Lung (tissue), 12 donors: ENCODE measurements around the gene DAGLB. TPM values are rescaled to one million over a fixed set of nuclear protein-coding genes. Genes with fewer than 3 reads are reported as not detected.

ENCODE experiments used
- ATAC-seq: fragments of 200-7000 bp; cut with Tn5 transposase; one replicate; pipeline ENCODE4 v1.9.1; 2020; ENCODE audit warnings: moderate number of reproducible peaks; ENCODE audit not compliant: insufficient read depth, low FRiP score
- DNase-seq, 3 donors: peaks; one replicate each; pipeline ENCODE4 v3.0.0-alpha.2; 2013 to 2017
- H3K27ac ChIP-seq, 2 donors: one replicate each; pipeline ENCODE4 v1.5.1; 2013; ENCODE audit warnings: mild to moderate bottlenecking in 2 of 2, moderate library complexity in 2 of 2, control low read depth in 1 of 2, inconsistent platforms in 1 of 2, low read depth in 1 of 2, low read length in 1 of 2
- H3K27me3 ChIP-seq, 3 donors: one replicate each; pipeline ENCODE4 v1.5.1; 2013; ENCODE audit warnings: low read length in 2 of 3; ENCODE audit not compliant: control insufficient read depth in 3 of 3, insufficient read depth in 3 of 3
- H3K36me3 ChIP-seq, 4 donors: one replicate each; pipeline ENCODE4 v1.5.1; 2013; ENCODE audit warnings: low read length in 4 of 4, mild to moderate bottlenecking in 1 of 4, moderate library complexity in 1 of 4; ENCODE audit not compliant: control insufficient read depth in 4 of 4, insufficient read depth in 4 of 4
- H3K4me1 ChIP-seq, 5 donors: one replicate each; pipeline ENCODE4 v1.5.1; 2013; ENCODE audit warnings: low read length in 5 of 5, mild to moderate bottlenecking in 2 of 5, moderate library complexity in 1 of 5; ENCODE audit not compliant: control insufficient read depth in 5 of 5, insufficient read depth in 5 of 5
- H3K4me3 ChIP-seq: one replicate; pipeline ENCODE4 v1.5.1; 2013; ENCODE audit warnings: mild to moderate bottlenecking, control low read depth, moderate library complexity
- H3K9ac ChIP-seq, 2 donors: one replicate each; pipeline ENCODE4 v1.5.1; 2013; ENCODE audit warnings: low read length in 2 of 2, control low read depth in 1 of 2; ENCODE audit not compliant: insufficient read depth in 1 of 2
- H3K9me3 ChIP-seq, 4 donors: one replicate each; pipeline ENCODE4 v1.5.1; 2013; ENCODE audit warnings: low read length in 3 of 4, mild to moderate bottlenecking in 1 of 4, moderate library complexity in 1 of 4; ENCODE audit not compliant: control insufficient read depth in 4 of 4, insufficient read depth in 3 of 4
- CTCF ChIP-seq: IDR thresholded peaks from 2 replicates; pipeline ENCODE4 v1.5.1; 2012; ENCODE audit warnings: mild to moderate bottlenecking; ENCODE audit errors: control extremely low read depth, extremely low read depth
- WGBS, 2 donors: extraction: QIAGEN DNeasy Blood & Tissue Kit; methylation state at CpG; one replicate each; pipeline ENCODE4 v1.1.7; 2013; 5-methylcytosine and 5-hydroxymethylcytosine counted together
- polyA plus RNA-seq, 2 donors: library from polyadenylated mRNA; stranded (reverse); fragments of 200-250 nt; gene quantifications; one replicate each; pipeline ENCODE4 v1.2.1, GENCODE V29; 2013
- total RNA-seq, 2 donors: library from RNA; depleted of rRNA in 1 of 2; stranded (reverse); fragments of >200 nt in 1 of 2; gene quantifications; one replicate each; pipeline ENCODE4 v1.2.1, GENCODE V29; 2014 to 2021
- donor health status: control.
- donor health status: control.
- donor health status: Bipolar disorder and iron deficiency.
- donor health status: healthy.
- donor health status: DM: yes; HTN: yes; CAD: no.

The DAGLB gene
- total and polyA plus RNA-seq, 4 donors: 13.9 to 43.3 (median 19.4) TPM

- WGBS, 2 donors: 24 to 37% methylated on average over 1 of the region's 1 CpG
- no peak overlapping the region for H3K27ac ChIP-seq
- no peak overlapping the region for H3K4me3 ChIP-seq
- no peak for TF ChIP-seq CTCF
- H3K36me3 ChIP-seq: no peaks in the 10 kb centered on the region
- peaks cover 0 to 2% (median under 1%) of the 10 kb centered on the region in 5 donors for H3K4me1 ChIP-seq
- peaks cover 0 to 3% (median 0%) of the 10 kb centered on the region in 3 donors for H3K27me3 ChIP-seq
- H3K9ac ChIP-seq: no peak overlapping the region
- ATAC-seq (no peak), DNase-seq (no peak)
- peaks cover 0 to 4% (median 0%) of the 10 kb centered on the region in 4 donors for H3K9me3 ChIP-seq
Measured at GRCh38 chr7:6489612-6490011, 41.9 kb upstream of the DAGLB start.

GRCh38 chr7:6487184-6487545 lies 39.4 kb upstream of the DAGLB start:
- Histone ChIP-seq H3K27me3 (no peaks in the 10 kb centered on the region), H3K4me3 (no peak overlapping the region), H3K36me3 (no peaks in the 10 kb centered on the region), H3K4me1 (peaks cover 0 to 11% (median 2%) of the 10 kb centered on the region in 5 donors), H3K9me3 (peaks cover 0 to 4% (median 0%) of the 10 kb centered on the region in 4 donors), H3K27ac (no peak overlapping the region), H3K9ac (no peak overlapping the region)
- ATAC-seq (no peak), DNase-seq (no peak)
- 96 to 100% methylated on average over 4 of the region's 4 CpGs for WGBS, 2 donors
- no peak for TF ChIP-seq CTCF

GRCh38 chr7:6486438-6487183 lies 38.9 kb upstream of the DAGLB start:
- Histone ChIP-seq H3K4me3 (no peak overlapping the region), H3K27me3 (no peaks in the 10 kb centered on the region), H3K27ac (no peak overlapping the region), H3K4me1 (peaks cover 0 to 11% (median 2%) of the 10 kb centered on the region in 5 donors), H3K9ac (no peak overlapping the region), H3K36me3 (no peaks in the 10 kb centered on the region), H3K9me3 (peaks cover 0 to 4% (median 0%) of the 10 kb centered on the region in 4 donors)
- no peak for TF ChIP-seq CTCF
- no peak for DNase-seq
- no peak for ATAC-seq
- 95 to 96% methylated on average over 19 of the region's 19 CpGs for WGBS, 2 donors
